ENCODE data around the gene RTN4RL1.
"Not testable (repeated sequence)": the region's sequence is repeated elsewhere in the genome, so short reads cannot be mapped to it uniquely, and the experiment has no call there.

RTN4RL1 gene

GRCh38 chr17:2023692-2024571, 1.2 kb downstream of the RTN4RL1 start:
- DNase-seq = peak; percentile 58

GRCh38 chr17:2023256-2023655, 1.9 kb downstream of the RTN4RL1 start:
- no peak for DNase-seq

GRCh38 chr17:2022647-2023240, 2.4 kb downstream of the RTN4RL1 start:
- no peak for DNase-seq

GRCh38 chr17:2020721-2021120, 4.4 kb downstream of the RTN4RL1 start:
- no peak for DNase-seq

- DNase-seq = no peak
Observed at GRCh38 chr17:2019723-2020122, 5.4 kb downstream of the RTN4RL1 start.

- DNase-seq = no peak
Observed at GRCh38 chr17:2018716-2019510, 6.2 kb downstream of the RTN4RL1 start.

- no peak for DNase-seq
Observed at GRCh38 chr17:2017274-2017941, 7.7 kb downstream of the RTN4RL1 start.

- DNase-seq = no peak
Observed at GRCh38 chr17:2016494-2016893, 8.6 kb downstream of the RTN4RL1 start.

- DNase-seq = no peak
Observed at GRCh38 chr17:2015314-2015713, 9.8 kb downstream of the RTN4RL1 start.

GRCh38 chr17:2013994-2014317, 11.2 kb downstream of the RTN4RL1 start:
- no peak for DNase-seq

GRCh38 chr17:2013220-2013993, 11.7 kb downstream of the RTN4RL1 start:
- not testable (repeated sequence) for DNase-seq

- no peak for DNase-seq
Observed at GRCh38 chr17:2012499-2012898, 12.6 kb downstream of the RTN4RL1 start.

- no peak for DNase-seq
Observed at GRCh38 chr17:2011411-2012371, 13.4 kb downstream of the RTN4RL1 start.

- DNase-seq = no peak
Observed at GRCh38 chr17:2009737-2010136, 15.4 kb downstream of the RTN4RL1 start.

GRCh38 chr17:2008332-2009126, 16.6 kb downstream of the RTN4RL1 start:
- no peak for DNase-seq

- no peak for DNase-seq
Observed at GRCh38 chr17:2004435-2004952, 20.6 kb downstream of the RTN4RL1 start.

- DNase-seq = no peak
Observed at GRCh38 chr17:2003525-2003924, 21.6 kb downstream of the RTN4RL1 start.

GRCh38 chr17:2002767-2003329, 22.3 kb downstream of the RTN4RL1 start:
- no peak for DNase-seq

- DNase-seq = no peak
Observed at GRCh38 chr17:1999557-2000251, 25.4 kb downstream of the RTN4RL1 start.
